HG03139 (cell line): Measurements from ENCODE around the gene CPSF4L.

ENCODE experiments used
- ATAC-seq: cut with Tn5 transposase; IDR thresholded peaks from one replicate; pipeline ENCODE4 v1.9.1; 2021; ENCODE audit not compliant: unreplicated experiment

The CPSF4L gene

DNA sequence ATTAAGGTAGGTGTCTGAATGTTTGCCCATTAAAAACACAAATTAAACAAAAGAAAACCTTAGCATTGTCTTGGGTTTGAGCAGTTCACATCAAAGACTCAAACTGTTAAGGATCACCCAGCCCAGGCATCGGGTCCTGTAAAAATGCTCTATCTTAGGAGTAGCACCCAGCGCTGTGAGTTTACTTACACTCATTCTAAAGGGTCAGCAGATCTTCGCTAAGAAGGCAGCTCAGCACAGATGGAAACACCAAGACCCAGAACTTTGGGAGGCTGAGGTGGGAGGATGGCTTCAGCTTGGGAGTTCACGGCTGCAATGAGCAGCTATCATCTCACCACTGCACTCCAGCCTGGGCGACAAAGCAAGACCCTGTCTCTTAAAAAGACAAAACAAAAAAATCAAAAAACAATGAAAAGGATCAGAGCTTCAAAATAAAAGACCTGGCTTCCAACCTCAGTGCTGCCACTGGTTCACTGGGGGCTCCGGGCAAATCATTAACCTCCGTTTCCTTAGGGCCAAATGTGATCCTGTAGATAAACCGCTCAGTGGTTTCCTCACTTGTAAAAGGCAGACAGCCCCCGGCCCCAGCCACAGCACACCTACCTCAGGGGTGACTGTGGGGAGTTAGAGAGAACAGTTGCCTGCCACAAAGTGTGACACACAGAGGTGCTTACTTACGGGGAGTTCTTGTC lies 57.7 kb downstream of the CPSF4L start:
- ATAC-seq: no peak

DNA sequence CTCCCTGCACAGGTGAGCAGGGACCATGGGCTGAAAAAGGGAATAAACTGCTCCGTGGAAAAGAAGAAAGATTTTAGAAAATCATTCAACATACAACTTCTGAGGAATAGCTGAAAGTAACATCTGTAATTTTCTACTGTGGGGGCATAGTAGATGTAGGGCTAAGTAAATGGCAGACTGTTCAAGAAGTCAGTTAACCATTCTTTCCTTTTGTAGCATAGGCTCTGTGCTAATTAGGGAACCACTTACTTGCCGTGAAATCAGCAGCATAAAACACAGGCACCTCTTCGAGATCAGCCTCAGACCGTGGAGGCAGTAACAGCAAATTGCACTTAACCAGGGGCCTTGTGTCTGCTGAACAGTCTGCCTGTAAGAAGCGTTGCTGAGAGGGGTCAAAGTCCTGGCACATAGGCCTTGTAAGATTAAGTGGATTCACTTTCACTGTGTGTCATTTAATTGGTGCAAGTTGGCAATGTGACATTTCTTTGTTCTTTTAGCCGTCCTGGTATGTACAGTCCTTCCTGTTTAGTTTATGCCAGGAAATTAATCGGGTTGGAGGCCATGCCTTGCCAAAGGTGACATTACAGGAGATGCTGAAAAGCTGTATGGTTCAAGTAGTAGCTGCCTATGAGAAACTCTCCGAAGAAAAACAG lies 58.4 kb downstream of the CPSF4L start:
- no peak for ATAC-seq

DNA sequence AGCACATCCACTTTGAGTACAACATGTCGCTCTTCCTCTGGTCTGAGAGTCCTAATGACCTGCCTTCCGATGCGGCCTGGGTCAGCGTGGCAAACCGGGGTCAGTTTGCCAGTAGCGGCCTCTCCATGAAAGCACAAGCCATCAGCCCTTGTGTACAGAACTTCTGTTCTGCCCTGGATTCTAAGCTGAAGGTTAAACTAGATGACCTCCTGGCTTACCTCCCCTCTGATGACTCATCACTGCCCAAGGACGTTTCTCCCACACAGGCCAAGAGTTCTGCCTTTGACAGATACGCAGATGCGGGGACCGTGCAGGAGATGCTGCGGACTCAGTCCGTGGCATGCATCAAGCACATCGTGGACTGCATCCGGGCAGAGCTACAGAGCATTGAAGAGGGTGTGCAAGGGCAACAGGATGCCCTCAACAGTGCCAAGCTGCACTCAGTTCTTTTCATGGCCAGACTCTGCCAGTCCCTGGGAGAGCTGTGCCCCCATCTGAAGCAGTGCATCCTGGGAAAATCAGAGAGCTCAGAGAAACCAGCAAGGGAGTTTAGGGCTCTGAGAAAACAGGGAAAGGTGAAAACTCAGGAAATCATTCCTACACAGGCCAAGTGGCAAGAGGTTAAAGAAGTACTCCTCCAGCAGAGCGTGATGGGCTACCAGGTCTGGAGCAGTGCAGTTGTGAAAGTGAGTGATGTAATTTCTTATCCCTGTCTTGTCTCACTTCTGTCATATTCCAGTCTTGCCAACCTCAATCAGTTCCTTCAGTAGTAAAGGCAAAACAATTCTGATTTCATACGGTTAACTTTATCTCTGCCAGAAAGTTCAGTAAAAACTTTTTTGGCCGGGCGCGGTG lies 60.2 kb downstream of the CPSF4L start:
- no peak for ATAC-seq

DNA sequence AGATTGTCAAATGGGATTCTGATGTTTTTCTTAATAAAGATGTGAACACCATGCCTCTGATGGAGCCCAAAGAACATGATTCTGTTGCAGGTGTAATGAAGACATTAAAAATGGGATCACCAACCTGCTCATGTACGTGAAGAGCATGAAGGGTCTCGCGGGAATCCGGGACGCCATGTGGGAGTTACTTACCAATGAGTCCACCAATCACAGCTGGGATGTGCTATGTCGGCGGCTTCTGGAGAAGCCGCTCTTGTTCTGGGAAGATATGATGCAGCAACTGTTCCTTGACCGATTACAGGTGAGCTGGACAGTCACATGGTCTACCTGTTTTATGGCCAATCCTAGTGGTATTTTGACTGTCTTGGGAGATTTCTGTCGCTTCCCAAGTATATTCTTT lies 61.2 kb downstream of the CPSF4L start:
- ATAC-seq: no peak

DNA sequence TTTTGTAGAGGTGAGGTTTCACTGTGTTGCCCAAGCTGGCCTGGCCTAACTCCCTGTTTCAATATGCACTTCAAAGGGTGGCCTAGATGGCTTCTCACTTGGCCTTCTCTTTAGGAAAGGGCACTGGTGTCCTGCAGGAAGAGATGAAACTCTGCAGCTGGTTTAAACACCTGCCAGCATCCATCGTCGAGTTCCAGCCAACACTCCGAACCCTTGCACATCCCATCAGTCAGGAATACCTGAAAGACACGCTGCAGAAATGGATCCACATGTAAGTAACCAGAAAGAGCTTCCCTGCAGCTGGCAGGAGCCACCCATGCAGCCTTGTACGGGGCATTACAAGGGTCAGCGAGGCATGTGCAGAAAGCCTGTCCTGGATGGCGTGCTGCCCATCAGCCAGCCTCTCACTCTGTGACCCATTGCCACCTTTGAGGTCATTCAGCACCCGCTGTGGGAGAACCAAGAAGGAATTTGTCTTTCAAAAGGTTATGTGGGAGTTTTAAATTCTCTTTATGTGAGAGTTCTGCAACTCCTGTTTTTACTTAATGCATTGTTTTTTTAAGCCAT lies 61.8 kb downstream of the CPSF4L start:
- ATAC-seq: no peak

DNA sequence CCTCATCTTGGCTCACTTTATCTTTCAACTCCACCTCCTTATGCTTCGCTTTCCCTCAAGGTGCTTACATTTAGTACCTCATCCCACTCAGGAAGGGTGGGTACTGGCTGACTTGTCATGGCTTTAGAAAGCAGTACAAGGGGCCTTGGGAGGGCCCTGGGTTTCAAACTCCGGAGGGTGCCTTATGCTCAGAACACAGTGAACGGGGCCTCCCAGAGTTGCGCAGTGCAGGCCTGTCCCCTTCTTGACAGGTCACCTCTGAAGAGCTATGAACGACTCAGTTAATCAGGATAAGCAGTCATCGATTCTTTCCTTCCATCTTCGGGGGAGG lies 62.8 kb downstream of the CPSF4L start:
- ATAC-seq: no peak
